NCI-H1105 treated with DMSO at 0.1 percent for 48 hours (cell line): ENCODE measurements around the gene PLCB3.

Experiments
- DNase-seq: peaks from one replicate; lab custom pipeline; 2025; lab: John Stamatoyannopoulos, UW

The PLCB3 gene

GRCh38 chr11:64222651-64223000 lies 28.7 kb upstream of the PLCB3 start:
- DNase-seq: no peak

- DNase-seq: no peak
Observed at GRCh38 chr11:64223001-64223651, 28.2 kb upstream of the PLCB3 start.

- DNase-seq: no peak
Observed at GRCh38 chr11:64224151-64224890, 27.0 kb upstream of the PLCB3 start.

GRCh38 chr11:64224891-64225607 lies 26.3 kb upstream of the PLCB3 start:
- no peak for DNase-seq

GRCh38 chr11:64225608-64226506 lies 25.5 kb upstream of the PLCB3 start, which contains the start of the genes NUDT22 and TRPT1:
Gene NUDT22 (plus strand): TSS chr11:64226274. CDS start chr11:64226653, 379 bp downstream.
Gene TRPT1 (minus strand): TSS chr11:64226186. CDS start chr11:64225860, 326 bp downstream.
- DNase-seq: peak; percentile 81

GRCh38 chr11:64226507-64227051 lies 24.8 kb upstream of the PLCB3 start:
- peak; percentile 81 for DNase-seq

- no peak for DNase-seq
Observed at GRCh38 chr11:64227405-64227956, 23.8 kb upstream of the PLCB3 start.

GRCh38 chr11:64229090-64229743 lies 22.1 kb upstream of the PLCB3 start:
- no peak for DNase-seq

- no peak for DNase-seq
Observed at GRCh38 chr11:64229744-64230170, 21.6 kb upstream of the PLCB3 start.

- DNase-seq: peak; percentile 95
Observed at GRCh38 chr11:64230171-64230984, 21.0 kb upstream of the PLCB3 start, which contains the start of gene DNAJC4. Gene DNAJC4 (plus strand): TSS chr11:64230548. CDS start chr11:64230855, 307 bp downstream.

- DNase-seq: no peak
Observed at GRCh38 chr11:64230985-64231365, 20.4 kb upstream of the PLCB3 start.

- DNase-seq: no peak
Observed at GRCh38 chr11:64231546-64231945, 19.8 kb upstream of the PLCB3 start.

GRCh38 chr11:64232182-64232966 lies 19.0 kb upstream of the PLCB3 start:
- DNase-seq: no peak

- DNase-seq: no peak
Observed at GRCh38 chr11:64232967-64233315, 18.4 kb upstream of the PLCB3 start.

GRCh38 chr11:64233913-64234586 lies 17.3 kb upstream of the PLCB3 start, which contains the start of gene VEGFB:
Gene VEGFB (plus strand): TSS chr11:64234584. CDS start chr11:64234834, 250 bp downstream.
- peak; percentile 56 for DNase-seq

- DNase-seq: peak; percentile 40
Observed at GRCh38 chr11:64234647-64235379, 16.5 kb upstream of the PLCB3 start.

- DNase-seq: no peak
Observed at GRCh38 chr11:64235437-64236161, 15.7 kb upstream of the PLCB3 start.
